Peyer's patch (tissue), 4 donors: ENCODE measurements around the gene TRMT11.

Experiments
- POLR2A ChIP-seq, 2 donors: fragments of 450-650 bp; IDR thresholded peaks; one replicate each; pipeline ENCODE4 v1.5.1; 2017; ENCODE audit warnings: antibody characterized with exemption in 2 of 2, mild to moderate bottlenecking in 2 of 2, moderate library complexity in 2 of 2
- TF ChIP-seq, protein P1 (sequence below), 6 experiments: fragments of 450-650 bp in 4 of 6; fragments of 200-600 bp in 2 of 6; sonication (generic) in 1 of 6; IDR thresholded peaks; one replicate each; pipeline ENCODE4 v1.5.1; 2017 to 2019; ENCODE audit warnings: antibody characterized with exemption in 6 of 6, mild to moderate bottlenecking in 3 of 6, moderate library complexity in 1 of 6

DNA sequence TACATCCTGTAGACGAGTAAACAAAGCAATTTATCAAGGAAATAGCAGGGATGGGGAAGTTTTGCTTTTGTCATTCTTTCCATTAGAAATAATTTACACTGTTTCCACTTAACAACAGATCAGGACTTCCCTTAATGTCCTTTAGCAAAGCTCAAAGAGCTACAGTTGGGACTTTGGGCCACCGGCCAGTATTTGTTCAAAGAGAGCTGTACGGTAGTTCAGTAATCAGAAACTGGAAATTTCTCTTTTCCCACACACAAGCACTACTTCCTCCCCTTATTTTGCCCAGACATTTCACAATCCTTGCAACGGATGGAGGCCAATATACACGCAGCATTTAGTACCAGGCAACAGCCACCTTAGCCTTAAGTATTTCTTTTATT is 41.9 kb upstream of the TRMT11 start:
- TF ChIP-seq, protein P1, sequence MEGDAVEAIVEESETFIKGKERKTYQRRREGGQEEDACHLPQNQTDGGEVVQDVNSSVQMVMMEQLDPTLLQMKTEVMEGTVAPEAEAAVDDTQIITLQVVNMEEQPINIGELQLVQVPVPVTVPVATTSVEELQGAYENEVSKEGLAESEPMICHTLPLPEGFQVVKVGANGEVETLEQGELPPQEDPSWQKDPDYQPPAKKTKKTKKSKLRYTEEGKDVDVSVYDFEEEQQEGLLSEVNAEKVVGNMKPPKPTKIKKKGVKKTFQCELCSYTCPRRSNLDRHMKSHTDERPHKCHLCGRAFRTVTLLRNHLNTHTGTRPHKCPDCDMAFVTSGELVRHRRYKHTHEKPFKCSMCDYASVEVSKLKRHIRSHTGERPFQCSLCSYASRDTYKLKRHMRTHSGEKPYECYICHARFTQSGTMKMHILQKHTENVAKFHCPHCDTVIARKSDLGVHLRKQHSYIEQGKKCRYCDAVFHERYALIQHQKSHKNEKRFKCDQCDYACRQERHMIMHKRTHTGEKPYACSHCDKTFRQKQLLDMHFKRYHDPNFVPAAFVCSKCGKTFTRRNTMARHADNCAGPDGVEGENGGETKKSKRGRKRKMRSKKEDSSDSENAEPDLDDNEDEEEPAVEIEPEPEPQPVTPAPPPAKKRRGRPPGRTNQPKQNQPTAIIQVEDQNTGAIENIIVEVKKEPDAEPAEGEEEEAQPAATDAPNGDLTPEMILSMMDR (IDR thresholded peaks at IDR 0.05), result no peak
- TF ChIP-seq POLR2A (IDR thresholded peaks at IDR 0.05), result no peak
